ENCODE results near the gene PEAK1. TPM values are rescaled to one million over a fixed set of nuclear protein-coding genes. Genes with fewer than 3 reads are reported as not detected.

PEAK1 gene
- polyA plus RNA-seq, 1 experiment = 40.7 TPM

- Histone ChIP-seq H3K27me3 (ENCODE audit: control insufficient read depth, insufficient read depth, low read length) (no peaks in the 10 kb centered on the region), H3K36me3 (ENCODE audit: control insufficient read depth, insufficient read depth, low read length) (no peaks in the 10 kb centered on the region), H3K4me3 (ENCODE audit: low read depth, low read length) (no peak overlapping the region)
- ChIA-PET CTCF (interaction anchor here (0.8 to 1.1 kb wide), 2 partner anchors 277 to 323 kb away, joined by 3 to 5 read pairs; no protein-coding TSS in a partner anchor), POLR2A (no interaction called here)
- DNase-seq (ENCODE audit: low read depth) = no peak
- no peak for TF ChIP-seq CTCF (IDR thresholded peaks at IDR 0.05; ENCODE audit: insufficient read depth, low read depth, low read length)
Measured at GRCh38 chr15:77219841-77220240, 200.1 kb downstream of the PEAK1 start.

- H3K36me3 ChIP-seq (ENCODE audit: control insufficient read depth, insufficient read depth, low read length) = 0 out of 2 replicates have a peak, but pooled peaks cover 1% of the 10 kb centered on the region
- no peak overlapping the region for H3K4me3 ChIP-seq (ENCODE audit: low read depth, low read length)
- POLR2A ChIA-PET = no interaction called here
- H3K27me3 ChIP-seq (ENCODE audit: control insufficient read depth, insufficient read depth, low read length) = no peaks in the 10 kb centered on the region
- DNase-seq (ENCODE audit: low read depth) = no peak
- CTCF ChIA-PET = interaction anchor here (0.7 kb wide), 1 partner anchor 91 kb away, joined by 3 read pairs; no protein-coding TSS in a partner anchor
- TF ChIP-seq CTCF (IDR thresholded peaks at IDR 0.05; ENCODE audit: insufficient read depth, low read depth, low read length) = no peak
Measured at GRCh38 chr15:77209221-77209620, 210.7 kb downstream of the PEAK1 start.

GRCh38 chr15:77208241-77208640 lies 211.7 kb downstream of the PEAK1 start:
- no peak for DNase-seq (ENCODE audit: low read depth)
- H3K36me3 ChIP-seq (ENCODE audit: control insufficient read depth, insufficient read depth, low read length) = 0 out of 2 replicates have a peak, but pooled peaks cover 1% of the 10 kb centered on the region
- no peak for TF ChIP-seq CTCF (IDR thresholded peaks at IDR 0.05; ENCODE audit: insufficient read depth, low read depth, low read length)
- no peak overlapping the region for H3K4me3 ChIP-seq (ENCODE audit: low read depth, low read length)
- ChIA-PET CTCF (interaction anchor here (0.7 to 1.4 kb wide), 2 partner anchors 22 to 90 kb away, joined by 3 read pairs; no protein-coding TSS in a partner anchor), POLR2A (no interaction called here)
- no peaks in the 10 kb centered on the region for H3K27me3 ChIP-seq (ENCODE audit: control insufficient read depth, insufficient read depth, low read length)

- ChIA-PET POLR2A (no interaction called here), CTCF (interaction anchor here (1.9 kb wide), 1 partner anchor 16 kb away, joined by 7 read pairs; no protein-coding TSS in a partner anchor)
- peaks cover 1% of the 10 kb centered on the region for H3K36me3 ChIP-seq (ENCODE audit: control insufficient read depth, insufficient read depth, low read length)
- H3K27me3 ChIP-seq (ENCODE audit: control insufficient read depth, insufficient read depth, low read length) = no peaks in the 10 kb centered on the region
- TF ChIP-seq CTCF (IDR thresholded peaks at IDR 0.05; ENCODE audit: insufficient read depth, low read depth, low read length) = no peak
- H3K4me3 ChIP-seq (ENCODE audit: low read depth, low read length) = no peak overlapping the region
- no peak for DNase-seq (ENCODE audit: low read depth)
Measured at GRCh38 chr15:77201665-77202064, 218.2 kb downstream of the PEAK1 start.

GRCh38 chr15:77196381-77196780 lies 223.5 kb downstream of the PEAK1 start:
- no peak overlapping the region for H3K4me3 ChIP-seq (ENCODE audit: low read depth, low read length)
- DNase-seq (ENCODE audit: low read depth) = no peak
- ChIA-PET CTCF (no interaction called here), POLR2A (no interaction called here)
- H3K36me3 ChIP-seq (ENCODE audit: control insufficient read depth, insufficient read depth, low read length) = no peaks in the 10 kb centered on the region; the same call in none of the 2 replicates
- TF ChIP-seq CTCF (IDR thresholded peaks at IDR 0.05; ENCODE audit: insufficient read depth, low read depth, low read length) = no peak
- no peaks in the 10 kb centered on the region for H3K27me3 ChIP-seq (ENCODE audit: control insufficient read depth, insufficient read depth, low read length)
